IMR-90 (cell line): ENCODE measurements around the gene C1orf141. TPM values are rescaled to one million over a fixed set of nuclear protein-coding genes. Genes with fewer than 3 reads are reported as not detected.

Experiments
- ATAC-seq: fragments of 200-7000 bp; cut with Tn5 transposase; 2 replicates; pipeline ENCODE4 v1.9.1; 2020; ENCODE audit warnings: low read depth, mild to moderate bottlenecking, moderate library complexity
- BruUV-seq: library from RNA; stranded (reverse); fragments of 400-500 nt; replicated peaks from 2 replicates; lab custom pipeline; 2021; lab: Mats Ljungman, UMichigan
- CTCF ChIA-PET: fragments of 300-600 bp; formaldehyde crosslinking; extraction: SDS; loops from one replicate; lab custom pipeline; 2021; ENCODE audit warnings: antibody characterized with exemption; lab: Yijun Ruan, JAX
- POLR2A ChIA-PET: fragments of 300-600 bp; sonication (Branson Sonifier 250); formaldehyde crosslinking; loops from one replicate; lab custom pipeline; 2022; ENCODE audit warnings: antibody characterized with exemption; ENCODE audit not compliant: unreplicated experiment; lab: Charles Lee
- DNase-seq: peaks from one replicate; pipeline ENCODE4 v3.0.0; 2013
- H2AFZ ChIP-seq: replicated peaks from 2 replicates; pipeline ENCODE3; 2013; ENCODE audit warnings: low read length, mild to moderate bottlenecking; ENCODE audit not compliant: poor library complexity
- H2AK5ac ChIP-seq: 2 replicates; pipeline ENCODE4 v1.6.1; 2013; ENCODE audit warnings: low read depth, low read length, inconsistent platforms
- H2AK9ac ChIP-seq: replicated peaks from 2 replicates; pipeline ENCODE3; 2013; ENCODE audit warnings: mild to moderate bottlenecking, low read depth, low read length, moderate library complexity; ENCODE audit not compliant: poor library complexity
- H2BK120ac ChIP-seq: 2 replicates; pipeline ENCODE4 v1.6.1; 2013; ENCODE audit warnings: low read depth, low read length, inconsistent platforms
- H2BK15ac ChIP-seq: 3 replicates; pipeline ENCODE4 v1.6.1; 2013; ENCODE audit warnings: low read depth, low read length, inconsistent platforms
- H2BK20ac ChIP-seq: 2 replicates; pipeline ENCODE4 v1.6.1; 2013; ENCODE audit warnings: low read depth, mild to moderate bottlenecking, inconsistent platforms, low read length, moderate library complexity
- H2BK5ac ChIP-seq: 2 replicates; pipeline ENCODE4 v1.6.1; 2013; ENCODE audit warnings: mild to moderate bottlenecking, low read depth, low read length, inconsistent platforms; ENCODE audit not compliant: poor library complexity, severe bottlenecking
- H3K14ac ChIP-seq: replicated peaks from 2 replicates; pipeline ENCODE4 v1.6.1; 2013; ENCODE audit warnings: low read depth, low read length, inconsistent platforms
- H3K18ac ChIP-seq: 2 replicates; pipeline ENCODE4 v1.6.1; 2013; ENCODE audit warnings: low read depth, low read length, control low read depth
- H3K23ac ChIP-seq: 2 replicates; pipeline ENCODE4 v1.6.1; 2013; ENCODE audit warnings: low read depth, low read length, inconsistent platforms
- H3K27ac ChIP-seq: 2 replicates; pipeline ENCODE4 v1.5.1; 2013; ENCODE audit warnings: mild to moderate bottlenecking, control low read depth, low read length; ENCODE audit not compliant: insufficient read depth
- H3K27me3 ChIP-seq: 2 replicates; pipeline ENCODE4 v1.6.1; 2013; ENCODE audit warnings: low read length; ENCODE audit not compliant: control insufficient read depth, insufficient read depth
- H3K36me3 ChIP-seq: 2 replicates; pipeline ENCODE4 v1.6.1; 2013; ENCODE audit warnings: low read length, mixed read lengths; ENCODE audit not compliant: control insufficient read depth, insufficient read depth
- H3K4ac ChIP-seq: 2 replicates; pipeline ENCODE4 v1.6.1; 2013; ENCODE audit warnings: low read depth, low read length, inconsistent platforms
- H3K4me1 ChIP-seq: 2 replicates; pipeline ENCODE4 v1.6.1; 2013; ENCODE audit warnings: low read length, mixed read lengths; ENCODE audit not compliant: control insufficient read depth, insufficient read depth
- H3K4me2 ChIP-seq: 2 replicates; pipeline ENCODE4 v1.6.1; 2013; ENCODE audit warnings: low read depth, mild to moderate bottlenecking, control low read depth, low read length, moderate library complexity
- H3K4me3 ChIP-seq: 2 replicates; pipeline ENCODE4 v1.5.1; 2013; ENCODE audit warnings: low read depth, mild to moderate bottlenecking, control low read depth, low read length, moderate library complexity; ENCODE audit not compliant: insufficient read depth
- H3K56ac ChIP-seq: 2 replicates; pipeline ENCODE4 v1.6.1; 2013; ENCODE audit warnings: low read length, inconsistent platforms; ENCODE audit not compliant: insufficient read depth; ENCODE audit errors: extremely low read depth
- H3K79me1 ChIP-seq, 2 experiments: 2 replicates each; pipeline ENCODE4 v1.6.1; 2013; ENCODE audit warnings: low read length in 2 of 2, inconsistent platforms in 1 of 2, low read depth in 1 of 2
- H3K9ac ChIP-seq: 2 replicates; pipeline ENCODE4 v1.6.1; 2013; ENCODE audit warnings: low read depth, low read length, control low read depth
- H3K9me1 ChIP-seq: 2 replicates; pipeline ENCODE4 v1.6.1; 2013; ENCODE audit warnings: low read length, inconsistent platforms; ENCODE audit not compliant: insufficient read depth
- H3K9me3 ChIP-seq: 2 replicates; pipeline ENCODE4 v1.6.1; 2013; ENCODE audit warnings: low read length; ENCODE audit not compliant: control insufficient read depth, insufficient read depth
- H4K20me1 ChIP-seq: 2 replicates; pipeline ENCODE4 v1.6.1; 2013; ENCODE audit warnings: low read length, inconsistent platforms; ENCODE audit not compliant: insufficient read depth
- H4K5ac ChIP-seq: 2 replicates; pipeline ENCODE4 v1.6.1; 2013; ENCODE audit warnings: mild to moderate bottlenecking, low read depth, low read length, control low read depth
- H4K8ac ChIP-seq, 2 experiments: 2 replicates each; pipeline ENCODE4 v1.6.1; 2013; ENCODE audit warnings: low read depth in 2 of 2, low read length in 2 of 2, control low read depth in 1 of 2, inconsistent platforms in 1 of 2
- H4K91ac ChIP-seq: 2 replicates; pipeline ENCODE4 v1.6.1; 2013; ENCODE audit warnings: low read depth, low read length, inconsistent platforms; ENCODE audit not compliant: insufficient read depth
- BHLHE40 ChIP-seq: fragments of 150-350 bp; IDR thresholded peaks from 2 replicates; pipeline ENCODE4 v1.6.1; 2016; ENCODE audit warnings: mild to moderate bottlenecking, low read depth, low read length
- CEBPB ChIP-seq: IDR thresholded peaks from 2 replicates; pipeline ENCODE4 v1.6.1; 2012; ENCODE audit warnings: low read depth, low read length, improper control_type of control experiment
- CHD1 ChIP-seq: IDR thresholded peaks from 2 replicates; pipeline ENCODE4 v1.6.1; 2012; ENCODE audit warnings: low read depth, low read length, improper control_type of control experiment
- FOS ChIP-seq: fragments of 150-350 bp; IDR thresholded peaks from 2 replicates; pipeline ENCODE4 v1.6.1; 2016; ENCODE audit warnings: low read depth, low read length
- MAFK ChIP-seq: IDR thresholded peaks from 2 replicates; pipeline ENCODE4 v1.6.1; 2012; ENCODE audit warnings: low read depth, low read length, improper control_type of control experiment
- MAZ ChIP-seq: IDR thresholded peaks from 2 replicates; pipeline ENCODE4 v1.6.1; 2012; ENCODE audit warnings: low read depth, mild to moderate bottlenecking, low read length, improper control_type of control experiment, moderate library complexity, borderline replicate concordance
- MXI1 ChIP-seq: IDR thresholded peaks from 2 replicates; pipeline ENCODE4 v1.6.1; 2012; ENCODE audit warnings: low read depth, mild to moderate bottlenecking, low read length, moderate library complexity, borderline replicate concordance
- NFE2L2 ChIP-seq: fragments of 150-350 bp; IDR thresholded peaks from 2 replicates; pipeline ENCODE4 v1.6.1; 2016; ENCODE audit warnings: low read depth, mild to moderate bottlenecking, low read length
- POLR2A ChIP-seq: IDR thresholded peaks from 2 replicates; pipeline ENCODE4 v1.6.1; 2012; ENCODE audit warnings: mild to moderate bottlenecking, low read depth, low read length
- RAD21 ChIP-seq: IDR thresholded peaks from 2 replicates; pipeline ENCODE4 v1.6.1; 2012; ENCODE audit warnings: low read length, improper control_type of control experiment
- RCOR1 ChIP-seq: IDR thresholded peaks from 2 replicates; pipeline ENCODE4 v1.6.1; 2012; ENCODE audit warnings: mild to moderate bottlenecking, low read length, improper control_type of control experiment; ENCODE audit not compliant: insufficient replicate concordance
- RFX5 ChIP-seq: IDR thresholded peaks from 2 replicates; pipeline ENCODE4 v1.8.0; 2012; ENCODE audit warnings: low read depth, mild to moderate bottlenecking, low read length, moderate library complexity
- SMC3 ChIP-seq: fragments of 150-350 bp; IDR thresholded peaks from 2 replicates; pipeline ENCODE4 v1.6.1; 2016; ENCODE audit warnings: low read depth, mild to moderate bottlenecking, antibody characterized with exemption, low read length, moderate library complexity
- WGBS, 2 experiments: methylation state at CpG; one replicate each; pipeline versions ENCODE4 v1.1.5 to v1.1.7; 2013; ENCODE audit warnings: missing lambda C conversion rate in 2 of 2; ENCODE audit not compliant: insufficient read length in 1 of 2; ENCODE audit errors: extremely low coverage in 2 of 2; 5-methylcytosine and 5-hydroxymethylcytosine counted together
- dilution Hi-C: fragments of 300-500 bp; cut with HindIII; formaldehyde crosslinking; loops from one replicate; pipeline ENCODE4 v1.14.3; 2018; ENCODE audit warnings: low sequenced_read_pairs; ENCODE audit not compliant: unreplicated experiment
- in situ Hi-C: fragments of 300-500 bp; cut with MboI; formaldehyde crosslinking; loops from 3 replicates; pipeline ENCODE4 v1.14.3; 2019; ENCODE audit warnings: low sequenced_read_pairs, inconsistent platforms, mixed read lengths
- intact Hi-C: fragments of 100-400 bp; cut with micrococcal nuclease; formaldehyde crosslinking; loops from 2 replicates; pipeline ENCODE4 v1.10.0; 2022
- polyA plus RNA-seq, 3 experiments: library from polyadenylated mRNA; depleted of rRNA; stranded (reverse); fragments of >200 nt; gene quantifications; 2 replicates each; pipeline ENCODE4 v1.2.3, GENCODE V29; 2012; ENCODE audit warnings: low replicate concordance in 1 of 3
- total RNA-seq: library from RNA; depleted of rRNA; stranded (reverse); fragments of >200 nt; gene quantifications from 2 replicates; pipeline ENCODE4 v1.2.3, GENCODE V29; 2012
- TF ChIP-seq, protein P1 (sequence below): conservative IDR thresholded peaks from 2 replicates; pipeline ENCODE4 v1.5.1; 2012; ENCODE audit warnings: mild to moderate bottlenecking, low read depth, low read length, improper control_type of control experiment
- TF ChIP-seq, protein P2 (sequence below): fragments of 150-350 bp; IDR thresholded peaks from 2 replicates; pipeline ENCODE4 v1.6.1; 2017; ENCODE audit warnings: mild to moderate bottlenecking, antibody characterized with exemption, low read length, low read depth
- TF ChIP-seq, protein P3 (sequence below): fragments of 150-350 bp; IDR thresholded peaks from 2 replicates; pipeline ENCODE4 v1.6.1; 2016; ENCODE audit warnings: low read depth, mild to moderate bottlenecking, low read length, moderate library complexity, borderline replicate concordance

Gene C1orf141
- total and polyA plus RNA-seq, 2 of the 4 experiments (the other 2 are of a cell fraction): not detected

DNA sequence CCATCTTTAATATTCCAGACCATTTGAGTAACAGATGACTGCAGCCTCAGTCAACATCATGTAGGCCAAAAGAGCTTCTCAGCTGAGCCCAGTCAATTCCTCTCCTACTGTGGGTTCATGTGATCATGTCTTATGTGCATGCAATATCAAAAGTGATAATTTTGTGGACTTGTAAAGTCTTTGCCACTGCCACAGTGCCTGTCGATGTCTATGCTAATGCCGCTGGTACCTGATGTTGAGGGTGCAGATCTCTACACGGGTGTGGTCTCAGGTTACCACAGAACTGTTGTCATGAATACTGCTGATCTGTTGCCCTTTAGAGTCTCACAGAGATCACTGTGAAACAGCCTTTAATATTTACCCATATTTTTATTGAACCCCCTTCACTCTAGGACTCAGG, 11.3 kb upstream of the C1orf141 start:
- no peak overlapping the region for H3K14ac ChIP-seq
- no peak overlapping the region for H4K5ac ChIP-seq
- H3K4me2 ChIP-seq: no peak overlapping the region
- no peak overlapping the region for H2BK120ac ChIP-seq
- no TSS peak for BruUV-seq
- POLR2A ChIA-PET: no interaction called here
- H3K18ac ChIP-seq: no peak overlapping the region
- no peaks in the 10 kb centered on the region for H4K20me1 ChIP-seq
- TF ChIP-seq RFX5 (no peak), CHD1 (no peak), RAD21 (no peak), RCOR1 (no peak), MXI1 (no peak), SMC3 (no peak), NFE2L2 (no peak), FOS (no peak), MAZ (no peak), CEBPB (no peak), MAFK (no peak), POLR2A (no peak), BHLHE40 (no peak)
- TF ChIP-seq, protein P1, sequence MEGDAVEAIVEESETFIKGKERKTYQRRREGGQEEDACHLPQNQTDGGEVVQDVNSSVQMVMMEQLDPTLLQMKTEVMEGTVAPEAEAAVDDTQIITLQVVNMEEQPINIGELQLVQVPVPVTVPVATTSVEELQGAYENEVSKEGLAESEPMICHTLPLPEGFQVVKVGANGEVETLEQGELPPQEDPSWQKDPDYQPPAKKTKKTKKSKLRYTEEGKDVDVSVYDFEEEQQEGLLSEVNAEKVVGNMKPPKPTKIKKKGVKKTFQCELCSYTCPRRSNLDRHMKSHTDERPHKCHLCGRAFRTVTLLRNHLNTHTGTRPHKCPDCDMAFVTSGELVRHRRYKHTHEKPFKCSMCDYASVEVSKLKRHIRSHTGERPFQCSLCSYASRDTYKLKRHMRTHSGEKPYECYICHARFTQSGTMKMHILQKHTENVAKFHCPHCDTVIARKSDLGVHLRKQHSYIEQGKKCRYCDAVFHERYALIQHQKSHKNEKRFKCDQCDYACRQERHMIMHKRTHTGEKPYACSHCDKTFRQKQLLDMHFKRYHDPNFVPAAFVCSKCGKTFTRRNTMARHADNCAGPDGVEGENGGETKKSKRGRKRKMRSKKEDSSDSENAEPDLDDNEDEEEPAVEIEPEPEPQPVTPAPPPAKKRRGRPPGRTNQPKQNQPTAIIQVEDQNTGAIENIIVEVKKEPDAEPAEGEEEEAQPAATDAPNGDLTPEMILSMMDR: no peak
- TF ChIP-seq, protein P2, sequence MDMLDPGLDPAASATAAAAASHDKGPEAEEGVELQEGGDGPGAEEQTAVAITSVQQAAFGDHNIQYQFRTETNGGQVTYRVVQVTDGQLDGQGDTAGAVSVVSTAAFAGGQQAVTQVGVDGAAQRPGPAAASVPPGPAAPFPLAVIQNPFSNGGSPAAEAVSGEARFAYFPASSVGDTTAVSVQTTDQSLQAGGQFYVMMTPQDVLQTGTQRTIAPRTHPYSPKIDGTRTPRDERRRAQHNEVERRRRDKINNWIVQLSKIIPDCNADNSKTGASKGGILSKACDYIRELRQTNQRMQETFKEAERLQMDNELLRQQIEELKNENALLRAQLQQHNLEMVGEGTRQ: no peak
- TF ChIP-seq, protein P3, sequence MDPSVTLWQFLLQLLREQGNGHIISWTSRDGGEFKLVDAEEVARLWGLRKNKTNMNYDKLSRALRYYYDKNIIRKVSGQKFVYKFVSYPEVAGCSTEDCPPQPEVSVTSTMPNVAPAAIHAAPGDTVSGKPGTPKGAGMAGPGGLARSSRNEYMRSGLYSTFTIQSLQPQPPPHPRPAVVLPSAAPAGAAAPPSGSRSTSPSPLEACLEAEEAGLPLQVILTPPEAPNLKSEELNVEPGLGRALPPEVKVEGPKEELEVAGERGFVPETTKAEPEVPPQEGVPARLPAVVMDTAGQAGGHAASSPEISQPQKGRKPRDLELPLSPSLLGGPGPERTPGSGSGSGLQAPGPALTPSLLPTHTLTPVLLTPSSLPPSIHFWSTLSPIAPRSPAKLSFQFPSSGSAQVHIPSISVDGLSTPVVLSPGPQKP: no peak
- intact Hi-C loops (loop anchor here (5.0 kb wide), 1 partner anchor 66 kb away; no protein-coding TSS in a partner anchor), in situ Hi-C loops (loop anchor here (5.0 kb wide), 2 partner anchors 149 to 384 kb away; no protein-coding TSS in a partner anchor), dilution Hi-C loops (no loop called here)
- H3K9me3 ChIP-seq: no peaks in the 10 kb centered on the region
- H2AFZ ChIP-seq: peak overlapping the region; percentile 28
- no peak for ATAC-seq
- H3K9me1 ChIP-seq: no peaks in the 10 kb centered on the region
- no peak overlapping the region for H3K4me3 ChIP-seq
- H3K9ac ChIP-seq: no peak overlapping the region
- no peak overlapping the region for H4K91ac ChIP-seq
- no peak overlapping the region for H3K4ac ChIP-seq
- H2BK20ac ChIP-seq: no peak overlapping the region
- CTCF ChIA-PET: interaction anchor here (0.9 kb wide), 1 partner anchor 247 kb away, joined by 3 read pairs; no protein-coding TSS in a partner anchor
- H3K56ac ChIP-seq: no peak overlapping the region
- no peaks in the 10 kb centered on the region for H3K27me3 ChIP-seq
- no peak overlapping the region for H4K8ac ChIP-seq
- no peak overlapping the region for H3K23ac ChIP-seq
- WGBS, 2 experiments: 92% methylated on average over 2 of the region's 3 CpGs; no CpG with 5 or more reads in 1 of the 2 experiments
- no peak overlapping the region for H2AK5ac ChIP-seq
- H3K36me3 ChIP-seq: no peaks in the 10 kb centered on the region
- no peaks in the 10 kb centered on the region for H3K4me1 ChIP-seq
- no peak overlapping the region for H3K27ac ChIP-seq
- H2BK5ac ChIP-seq: no peak overlapping the region
- no peak overlapping the region for H2BK15ac ChIP-seq
- no peaks in the 10 kb centered on the region for H3K79me1 ChIP-seq
- DNase-seq: no peak
- no peak overlapping the region for H2AK9ac ChIP-seq
